HG03565 (cell line): ENCODE measurements around the gene ATOH1.
A peak's percentile ranks its signal among the peaks of the same experiment; 100 is the strongest.

ENCODE experiments used
- ATAC-seq: cut with Tn5 transposase; IDR thresholded peaks from one replicate; pipeline ENCODE4 v1.9.1; 2021; ENCODE audit warnings: mild to moderate bottlenecking, moderate library complexity; ENCODE audit not compliant: unreplicated experiment

Gene ATOH1

DNA sequence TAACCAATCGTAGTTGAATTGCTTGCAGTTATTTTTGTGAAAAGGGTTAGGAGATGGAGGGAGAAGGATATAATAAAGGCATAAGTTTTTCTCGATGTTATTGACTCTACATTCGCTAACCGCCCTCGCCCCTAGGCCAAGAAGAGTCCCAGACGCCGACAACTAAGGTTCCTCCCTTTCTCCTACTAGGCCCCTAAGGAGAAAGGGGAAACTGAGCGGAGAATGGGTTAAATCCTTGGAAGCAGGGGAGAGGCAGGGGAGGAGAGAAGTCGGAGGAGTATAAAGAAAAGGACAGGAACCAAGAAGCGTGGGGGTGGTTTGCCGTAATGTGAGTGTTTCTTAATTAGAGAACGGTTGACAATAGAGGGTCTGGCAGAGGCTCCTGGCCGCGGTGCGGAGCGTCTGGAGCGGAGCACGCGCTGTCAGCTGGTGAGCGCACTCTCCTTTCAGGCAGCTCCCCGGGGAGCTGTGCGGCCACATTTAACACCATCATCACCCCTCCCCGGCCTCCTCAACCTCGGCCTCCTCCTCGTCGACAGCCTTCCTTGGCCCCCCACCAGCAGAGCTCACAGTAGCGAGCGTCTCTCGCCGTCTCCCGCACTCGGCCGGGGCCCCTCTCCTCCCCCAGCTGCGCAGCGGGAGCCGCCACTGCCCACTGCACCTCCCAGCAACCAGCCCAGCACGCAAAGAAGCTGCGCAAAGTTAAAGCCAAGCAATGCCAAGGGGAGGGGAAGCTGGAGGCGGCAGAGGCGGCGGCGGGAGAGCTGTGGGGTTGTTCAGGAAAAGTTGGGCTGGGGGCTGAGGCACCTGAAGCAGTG lies 5.9 kb downstream of the ATOH1 start:
- no peak for ATAC-seq

DNA sequence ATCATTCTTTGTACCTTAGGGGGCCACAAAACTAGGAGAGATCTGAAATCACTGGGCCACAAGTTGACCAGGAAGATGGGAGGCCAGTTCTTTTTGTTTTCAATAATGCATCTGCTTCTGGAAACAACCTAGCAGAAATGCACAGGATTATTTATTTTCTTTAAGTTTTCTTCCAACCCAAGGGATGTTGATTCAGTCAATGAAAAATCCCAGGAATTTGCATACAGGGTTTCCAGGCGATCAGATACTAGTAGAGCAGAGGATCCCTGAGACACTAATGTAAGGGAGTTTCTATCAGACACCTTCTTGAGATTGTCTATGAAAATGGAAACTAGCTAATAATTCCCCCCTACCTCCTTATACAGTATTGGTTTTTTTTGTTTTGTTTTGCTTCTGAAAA lies 7.4 kb downstream of the ATOH1 start:
- no peak for ATAC-seq

DNA sequence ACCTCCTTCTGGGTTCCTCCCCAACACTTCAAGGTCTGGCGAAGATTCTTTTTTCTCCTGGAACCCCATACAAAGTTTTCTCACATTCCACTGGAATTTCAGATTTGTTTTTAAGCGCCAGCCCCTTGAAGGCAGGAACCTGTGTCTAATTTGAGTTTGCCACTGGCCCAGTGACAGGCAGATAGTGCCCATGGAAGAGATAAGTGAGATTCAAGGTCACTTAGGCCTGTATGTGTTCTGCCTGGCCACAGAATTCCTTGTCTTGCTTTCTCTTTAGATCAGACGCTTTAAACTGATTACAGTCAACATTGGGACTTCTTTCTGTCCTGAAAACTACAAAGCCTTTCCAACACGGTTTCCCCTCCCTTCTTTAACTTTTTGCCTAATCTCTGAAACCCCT lies 11.2 kb downstream of the ATOH1 start:
- no peak for ATAC-seq

DNA sequence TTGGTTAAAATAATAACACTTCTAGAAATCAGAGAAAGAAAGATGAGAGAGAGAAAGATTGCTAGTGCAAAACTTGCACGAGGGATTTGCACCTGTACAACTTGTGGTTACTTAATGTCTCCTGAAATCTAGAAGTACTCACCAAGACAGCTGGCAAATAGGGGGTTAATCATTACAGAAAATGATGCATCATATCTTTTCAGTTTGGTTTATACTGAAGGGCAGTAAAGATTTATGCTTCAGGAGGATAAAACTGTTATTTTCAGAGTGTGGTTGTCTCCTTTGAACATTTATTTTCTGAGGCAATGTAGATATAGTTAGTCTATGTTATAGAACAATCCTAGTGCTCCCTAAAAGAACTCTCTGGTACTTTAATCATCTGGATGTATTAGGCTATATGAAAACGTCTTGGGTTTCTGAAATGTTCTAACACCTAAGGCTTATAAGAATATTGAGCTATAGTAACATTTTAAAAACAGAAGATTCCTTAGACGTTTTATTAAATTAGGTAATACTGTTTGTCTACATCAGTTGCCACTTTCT lies 13.3 kb downstream of the ATOH1 start:
- no peak for ATAC-seq

DNA sequence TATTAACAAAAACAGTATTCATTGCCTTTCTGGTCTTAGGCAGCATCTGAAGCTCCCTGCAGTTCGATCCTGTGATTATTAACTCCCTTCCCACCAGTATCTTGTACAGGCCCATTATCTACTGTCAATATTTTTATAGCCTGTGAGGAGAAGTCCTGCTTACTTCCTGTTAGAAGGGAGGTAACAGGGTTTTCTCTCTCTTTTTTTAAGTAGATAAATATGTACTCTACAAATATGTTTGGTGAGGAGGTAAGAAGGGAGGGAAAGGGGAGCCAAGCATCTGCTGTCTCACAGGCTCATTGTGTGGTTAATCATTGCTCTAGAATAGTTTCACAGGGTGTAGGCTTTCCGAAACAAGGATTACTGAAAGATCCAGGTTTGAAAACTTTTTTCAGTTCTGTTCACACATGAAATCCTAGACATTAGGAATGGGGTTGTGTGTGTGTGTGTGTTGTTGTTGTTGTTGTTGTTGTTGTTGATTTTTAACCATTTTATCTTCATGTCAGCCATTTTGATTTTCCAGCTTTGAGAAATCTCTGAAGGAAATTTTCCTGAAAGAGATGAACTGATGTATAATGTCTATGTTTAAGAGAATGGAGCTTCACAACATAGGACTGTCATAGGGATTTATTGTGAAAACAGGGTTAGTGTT lies 14.2 kb downstream of the ATOH1 start:
- peak; percentile 39 for ATAC-seq

DNA sequence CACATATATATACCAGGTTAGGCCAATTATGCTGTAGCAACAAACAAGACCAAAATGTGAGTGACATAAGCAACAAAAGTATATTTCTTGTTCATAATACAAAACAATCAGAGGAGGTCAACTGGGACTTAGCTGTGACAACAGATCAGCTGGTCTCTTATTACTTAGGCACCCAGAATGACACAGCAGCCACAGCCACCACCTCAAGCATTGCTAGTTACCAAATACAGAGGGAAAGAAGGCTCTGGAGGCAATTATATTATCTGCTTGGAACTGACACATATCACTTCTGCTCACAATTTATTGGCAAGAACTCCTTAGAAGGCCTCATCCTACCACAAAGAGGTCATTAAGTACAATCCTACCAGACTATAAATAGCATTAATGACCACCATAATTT lies 15.2 kb downstream of the ATOH1 start:
- no peak for ATAC-seq

DNA sequence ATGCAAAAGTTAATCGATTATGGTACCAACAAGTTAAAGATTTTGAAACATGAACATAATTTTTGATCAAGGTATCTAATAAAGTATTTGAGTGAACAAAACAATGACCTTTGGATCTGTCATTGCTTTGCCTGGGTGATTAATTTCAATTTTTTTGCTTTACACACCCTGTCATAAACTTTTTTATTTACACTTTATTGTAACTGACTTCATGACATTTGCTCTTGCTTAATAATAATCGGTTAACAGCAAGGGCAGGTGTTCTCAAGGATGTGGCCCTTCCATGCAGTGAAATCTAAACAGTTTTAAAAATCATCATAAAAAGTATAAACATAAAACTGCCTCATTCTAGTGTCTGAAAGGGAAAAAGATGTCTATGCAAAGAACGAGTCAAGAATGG lies 24.1 kb downstream of the ATOH1 start:
- ATAC-seq = no peak

DNA sequence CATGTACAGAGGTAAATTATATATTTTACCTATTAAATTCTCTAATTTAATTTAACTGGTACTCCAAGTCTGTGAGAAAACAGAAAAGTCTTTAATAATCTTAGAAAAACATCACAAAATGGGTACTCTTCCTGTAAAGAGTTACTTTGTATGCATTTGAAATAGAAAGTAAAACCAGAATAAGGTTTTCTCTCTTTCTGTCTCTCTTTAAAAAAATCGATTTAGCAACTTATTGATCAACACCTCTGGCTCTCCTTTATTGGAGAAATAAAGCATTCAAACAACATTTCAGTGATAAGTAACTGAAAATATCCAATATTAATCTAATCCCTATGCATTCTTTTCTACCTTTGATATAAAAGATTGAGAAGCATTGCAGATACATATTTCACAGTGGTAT lies 27.4 kb downstream of the ATOH1 start:
- ATAC-seq = no peak

DNA sequence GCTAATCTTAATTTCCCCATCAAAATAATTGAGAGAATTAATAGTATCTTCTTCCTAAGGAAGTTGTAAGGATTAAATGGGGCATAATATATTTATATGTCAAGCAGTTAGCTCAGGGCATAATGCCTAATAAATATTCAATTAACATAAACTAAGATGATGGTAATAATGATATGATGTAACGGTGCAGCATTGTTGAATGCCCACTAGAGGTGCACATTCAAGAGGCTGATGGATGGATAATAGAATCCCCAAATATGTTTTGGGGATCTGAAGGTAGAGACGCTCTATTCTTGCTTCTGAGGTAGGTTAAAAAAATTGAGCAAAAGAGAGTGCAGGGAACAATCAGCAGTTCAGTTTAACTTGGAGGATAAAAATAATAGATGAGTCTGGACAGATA lies 37.1 kb downstream of the ATOH1 start:
- ATAC-seq = no peak

DNA sequence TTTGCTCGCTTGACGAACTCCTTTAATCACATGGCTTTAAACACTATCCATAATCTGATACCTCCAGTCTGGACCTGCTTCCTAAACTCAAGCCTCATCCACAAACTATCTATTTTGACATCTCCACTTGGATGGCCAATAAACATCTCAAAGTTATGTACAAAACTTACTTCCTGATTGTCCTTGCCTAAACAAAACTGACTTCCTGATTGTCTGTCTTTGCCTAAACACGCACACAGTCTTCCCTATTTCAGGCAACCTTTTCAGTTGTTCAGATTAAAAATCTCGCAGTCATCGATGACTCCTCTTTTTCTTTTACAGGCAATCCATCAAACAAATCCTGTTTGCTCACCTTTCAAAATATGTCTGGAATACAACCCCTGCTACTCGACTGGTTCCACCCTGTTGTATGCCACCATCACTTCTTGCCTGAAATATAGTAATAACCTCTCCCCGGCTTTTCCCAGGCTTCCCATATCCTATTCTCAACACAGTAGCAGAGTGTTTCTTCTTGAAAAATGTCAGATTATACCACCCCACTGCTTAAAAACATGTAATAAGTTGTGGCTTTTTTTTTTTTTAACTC lies 39.0 kb downstream of the ATOH1 start:
- ATAC-seq = no peak

DNA sequence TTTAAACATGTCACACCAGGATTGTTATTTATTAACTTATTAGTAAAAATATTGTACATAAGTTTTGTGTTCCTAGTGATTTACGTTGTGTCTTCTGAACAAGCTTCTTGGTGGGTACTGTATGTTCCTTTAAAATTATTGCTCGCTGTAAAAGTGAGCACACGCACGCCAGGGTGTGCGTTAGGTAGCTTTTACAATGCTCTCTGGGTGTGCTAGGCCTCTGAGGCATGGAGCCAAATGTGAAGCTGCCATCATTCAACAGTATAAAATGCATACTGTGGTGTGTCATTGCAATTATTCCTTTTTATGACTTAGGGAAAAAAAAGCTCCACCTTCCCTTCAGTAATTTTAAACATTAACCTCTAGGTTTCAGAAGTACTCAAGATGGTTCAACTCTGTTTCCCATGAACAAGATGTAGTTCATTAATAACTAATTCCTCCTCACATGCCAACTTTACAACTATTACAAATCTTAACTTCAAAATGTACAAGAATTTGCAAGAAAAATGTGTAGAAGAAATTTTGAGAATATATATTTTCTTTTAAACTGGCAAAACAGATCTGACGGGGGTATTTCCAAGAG lies 42.4 kb downstream of the ATOH1 start:
- ATAC-seq = no peak

DNA sequence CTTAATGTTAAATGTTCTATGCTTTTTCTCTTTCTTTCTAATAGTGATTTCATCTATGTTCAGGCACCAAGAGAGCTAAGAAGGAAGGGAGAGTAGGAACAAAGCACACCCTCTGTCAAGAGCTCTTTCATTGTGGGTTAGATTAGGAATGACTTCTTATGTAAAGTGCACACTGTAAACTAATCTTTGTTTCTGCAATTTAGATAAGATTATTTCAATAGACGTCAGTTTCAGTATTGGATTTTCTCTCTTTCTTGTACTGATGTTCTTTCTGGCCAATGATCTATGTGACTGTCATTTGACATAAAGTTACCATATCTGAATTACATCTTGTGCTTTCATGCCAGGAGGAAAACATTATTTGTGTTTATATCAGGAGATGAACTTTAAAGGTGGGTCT lies 48.2 kb downstream of the ATOH1 start:
- ATAC-seq = no peak

DNA sequence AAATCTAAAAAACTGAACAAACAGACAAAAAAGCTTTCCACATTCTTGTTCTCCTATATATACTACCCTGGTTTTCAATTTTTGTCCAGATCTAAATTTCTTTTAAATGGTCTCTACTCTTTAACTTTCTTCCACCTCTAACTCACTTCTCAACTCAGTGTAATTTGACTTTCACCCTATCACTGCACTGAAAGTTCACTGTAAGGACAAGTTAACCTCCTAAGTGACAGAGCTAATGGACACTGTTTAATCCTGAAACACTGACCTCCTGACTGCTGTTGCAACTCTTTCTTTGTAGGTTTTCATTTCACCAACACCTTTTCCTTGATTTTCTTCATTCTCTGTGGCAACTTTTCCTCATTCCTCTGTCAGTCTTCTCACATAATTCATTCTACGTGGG lies 50.0 kb downstream of the ATOH1 start:
- no peak for ATAC-seq

DNA sequence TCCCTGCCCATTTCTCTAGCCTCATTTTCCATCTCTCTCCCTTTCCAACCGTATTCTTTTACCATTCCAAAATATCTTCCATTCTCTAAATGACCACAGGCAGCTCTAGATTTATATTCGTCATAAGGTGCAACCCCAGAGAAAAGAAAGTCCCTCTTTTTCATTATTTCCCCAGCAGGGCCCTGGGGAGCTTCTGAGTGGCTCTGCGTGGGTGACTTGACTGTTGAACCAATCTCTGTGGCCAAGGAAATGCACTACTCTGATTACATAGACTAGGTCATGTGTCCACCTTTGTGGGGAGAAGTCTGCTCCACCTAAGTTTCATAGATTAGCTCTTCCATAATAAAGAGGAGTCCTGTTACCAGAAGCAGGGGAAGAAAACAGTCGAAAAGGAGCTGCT lies 51.4 kb downstream of the ATOH1 start:
- peak; percentile 90 for ATAC-seq
